A673 (cell line): ENCODE results near the gene FBLN2.

ENCODE experiments used
- CTCF ChIP-seq: fragments of 300-800, 200-600 bp; sonication (generic); conservative IDR thresholded peaks from 2 replicates; pipeline ENCODE4 v1.5.1; 2017; ENCODE audit warnings: low read depth, mild to moderate bottlenecking, antibody characterized with exemption, low read length, moderate library complexity, mixed read lengths
- EZH2 ChIP-seq: fragments of 200-600 bp; sonication (generic); IDR thresholded peaks from 2 replicates; pipeline ENCODE4 v1.6.1; 2017; ENCODE audit warnings: borderline replicate concordance, low read depth, mild to moderate bottlenecking, mixed read lengths, antibody characterized with exemption, low read length; ENCODE audit not compliant: poor library complexity, severe bottlenecking

GRCh38 chr3:13500133-13500885 is 48.6 kb upstream of the FBLN2 start:
- TF ChIP-seq EZH2: no peak
- TF ChIP-seq CTCF: peak; percentile 51
